NCI-H69 (cell line): ENCODE results near the gene GLIS2.
A peak's percentile ranks its signal among the peaks of the same experiment; 100 is the strongest.

Experiments
- DNase-seq: peaks from one replicate; lab custom pipeline; 2025; lab: John Stamatoyannopoulos, UW

The GLIS2 gene

DNA sequence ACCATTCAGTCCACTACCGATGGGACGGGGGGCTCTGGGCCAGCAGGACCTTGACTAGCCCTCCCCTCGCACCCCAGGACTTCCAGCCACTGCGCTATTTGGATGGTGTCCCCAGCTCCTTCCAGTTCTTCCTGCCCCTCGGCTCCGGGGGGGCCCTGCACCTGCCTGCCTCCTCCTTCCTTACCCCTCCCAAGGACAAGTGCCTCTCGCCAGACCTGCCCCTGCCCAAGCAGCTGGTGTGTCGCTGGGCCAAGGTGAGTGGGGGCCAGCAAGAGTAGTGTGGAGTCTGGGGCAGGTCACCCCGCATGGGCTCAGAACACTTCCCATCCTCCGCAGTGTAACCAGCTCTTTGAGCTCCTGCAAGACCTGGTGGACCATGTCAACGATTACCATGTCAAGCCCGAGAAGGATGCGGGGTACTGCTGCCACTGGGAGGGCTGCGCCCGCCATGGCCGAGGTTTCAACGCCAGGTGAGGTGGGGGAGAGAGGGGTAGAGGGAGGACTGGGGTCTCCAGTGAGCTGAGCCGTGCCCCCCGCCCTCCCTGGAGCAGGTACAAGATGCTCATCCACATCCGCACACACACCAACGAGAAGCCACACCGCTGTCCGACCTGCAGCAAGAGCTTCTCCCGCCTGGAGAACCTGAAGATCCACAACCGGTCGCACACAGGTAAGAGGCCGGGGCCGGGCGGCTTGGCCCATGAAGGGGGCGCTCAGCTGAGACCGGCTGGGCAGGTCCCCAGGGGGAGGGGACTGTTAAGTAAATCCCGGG is 19.0 kb downstream of the GLIS2 start:
- no peak for DNase-seq

GRCh38 chr16:4336701-4337539 is 21.1 kb downstream of the GLIS2 start:
- DNase-seq, result no peak

- DNase-seq, result no peak
Observed at GRCh38 chr16:4337540-4338088, 21.7 kb downstream of the GLIS2 start.

GRCh38 chr16:4338125-4338582 is 22.3 kb downstream of the GLIS2 start:
- no peak for DNase-seq

DNA sequence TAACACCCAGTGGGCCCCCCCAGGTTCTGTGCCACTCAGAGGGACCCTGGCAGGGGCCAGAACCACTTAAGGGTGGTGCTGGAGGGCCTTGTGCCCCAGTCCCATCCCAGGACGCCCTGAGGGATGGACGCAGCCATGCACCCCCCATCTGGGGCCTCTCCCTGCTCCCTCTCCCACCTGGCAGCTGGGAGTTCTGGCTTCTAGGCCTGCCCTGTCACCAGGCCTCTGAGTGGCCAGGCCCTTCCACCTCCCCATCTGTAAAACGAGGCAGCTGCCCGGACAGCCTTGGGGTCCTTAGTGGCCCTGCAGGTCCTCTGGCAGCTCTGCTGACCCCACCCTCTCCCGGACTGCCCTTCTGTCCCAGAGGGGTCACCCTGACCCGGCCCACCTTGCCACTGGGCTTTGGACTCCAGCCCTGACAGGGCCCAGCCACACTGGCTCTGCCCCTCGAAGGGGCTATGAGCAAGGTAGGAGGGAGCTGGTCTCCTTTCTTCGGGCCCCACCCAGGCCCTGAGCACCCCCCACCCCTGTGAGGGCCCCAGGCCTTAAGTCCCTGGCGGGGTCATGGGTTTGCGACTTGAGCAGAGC is 22.9 kb downstream of the GLIS2 start:
- DNase-seq, result no peak

GRCh38 chr16:4339455-4339854 is 23.6 kb downstream of the GLIS2 start:
- no peak for DNase-seq

GRCh38 chr16:4339909-4340308 is 24.0 kb downstream of the GLIS2 start:
- DNase-seq, result peak; percentile 83

DNA sequence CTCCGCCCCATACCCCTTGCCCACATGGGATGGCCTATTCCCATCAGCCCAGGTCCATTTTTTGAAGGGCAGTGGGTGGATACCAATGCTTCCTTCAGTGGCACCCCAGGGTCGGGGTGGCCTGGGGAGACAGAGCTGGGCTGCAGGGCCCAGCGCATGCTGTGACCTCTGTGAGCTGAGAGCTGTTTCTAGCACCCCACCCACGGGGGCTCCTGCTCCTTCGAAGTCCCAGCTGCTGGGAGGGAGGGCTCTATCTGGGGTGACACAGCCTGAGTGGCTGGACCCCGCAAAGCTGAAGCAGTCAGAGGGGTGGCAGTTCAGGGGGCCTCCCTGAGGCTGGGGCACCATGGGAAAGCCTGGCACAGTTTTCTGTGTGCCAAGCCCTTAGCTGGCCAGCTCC is 24.6 kb downstream of the GLIS2 start:
- DNase-seq, result no peak

DNA sequence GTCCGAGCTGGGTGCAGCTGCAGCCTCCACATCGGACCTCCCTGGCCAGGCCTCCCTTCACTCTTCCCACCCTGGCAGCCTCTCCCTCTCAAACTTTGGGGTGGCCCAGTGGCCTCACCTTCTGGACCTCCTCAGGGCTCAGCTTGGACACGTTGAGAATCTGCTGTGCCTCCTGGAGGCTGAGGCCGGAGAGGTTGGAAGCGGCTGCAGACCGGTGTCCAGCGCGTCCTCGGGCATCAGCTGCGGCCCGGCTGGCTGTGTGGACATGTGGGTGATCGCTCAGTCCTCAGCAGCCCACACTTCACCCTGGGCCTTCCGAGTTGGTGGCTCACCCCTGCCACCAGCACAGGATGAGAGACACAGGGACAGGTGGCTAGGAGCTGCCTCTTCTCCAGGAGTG is 25.4 kb downstream of the GLIS2 start:
- DNase-seq, result no peak

DNA sequence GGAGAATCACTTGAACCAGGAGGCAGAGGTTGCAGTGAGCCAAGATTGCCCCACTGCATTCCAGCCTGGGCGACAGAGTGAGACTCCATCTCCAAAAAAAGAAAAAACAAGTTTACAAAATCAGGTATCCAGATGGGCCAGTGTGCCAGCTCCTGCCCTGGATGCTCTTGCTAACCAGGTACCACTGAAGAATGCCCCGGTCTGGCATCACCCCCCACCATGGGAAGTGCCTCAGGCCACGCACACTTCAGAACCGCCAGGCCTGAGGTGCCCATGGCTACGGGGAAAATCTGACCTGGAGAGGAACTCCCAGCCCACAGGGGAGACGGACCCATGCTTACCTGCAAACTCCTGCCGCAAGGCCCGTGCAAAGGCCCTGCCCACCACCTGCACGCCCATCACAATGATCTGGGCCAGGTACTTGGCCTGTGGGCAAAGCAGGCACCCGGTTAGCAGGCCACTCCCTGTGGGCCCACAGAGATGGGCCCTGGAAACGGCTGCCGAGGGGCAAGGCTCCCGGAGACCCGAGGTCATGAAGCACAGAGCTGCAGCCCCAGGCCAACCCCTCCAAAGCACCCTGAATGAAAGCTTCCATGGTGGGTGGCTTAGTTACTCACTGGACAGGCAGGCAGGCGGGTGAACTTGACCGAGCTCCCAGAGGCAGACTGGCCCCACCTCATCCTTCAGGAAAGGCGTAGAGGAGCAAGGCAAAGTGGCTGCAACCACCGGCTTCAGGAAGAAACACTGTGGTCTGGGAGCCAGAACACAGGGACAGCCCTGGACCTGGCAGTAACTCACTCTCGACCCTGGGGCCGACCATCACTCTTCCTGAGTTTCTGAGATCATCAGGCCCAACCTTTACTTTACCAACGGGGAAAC is 27.2 kb downstream of the GLIS2 start:
- DNase-seq, result no peak

DNA sequence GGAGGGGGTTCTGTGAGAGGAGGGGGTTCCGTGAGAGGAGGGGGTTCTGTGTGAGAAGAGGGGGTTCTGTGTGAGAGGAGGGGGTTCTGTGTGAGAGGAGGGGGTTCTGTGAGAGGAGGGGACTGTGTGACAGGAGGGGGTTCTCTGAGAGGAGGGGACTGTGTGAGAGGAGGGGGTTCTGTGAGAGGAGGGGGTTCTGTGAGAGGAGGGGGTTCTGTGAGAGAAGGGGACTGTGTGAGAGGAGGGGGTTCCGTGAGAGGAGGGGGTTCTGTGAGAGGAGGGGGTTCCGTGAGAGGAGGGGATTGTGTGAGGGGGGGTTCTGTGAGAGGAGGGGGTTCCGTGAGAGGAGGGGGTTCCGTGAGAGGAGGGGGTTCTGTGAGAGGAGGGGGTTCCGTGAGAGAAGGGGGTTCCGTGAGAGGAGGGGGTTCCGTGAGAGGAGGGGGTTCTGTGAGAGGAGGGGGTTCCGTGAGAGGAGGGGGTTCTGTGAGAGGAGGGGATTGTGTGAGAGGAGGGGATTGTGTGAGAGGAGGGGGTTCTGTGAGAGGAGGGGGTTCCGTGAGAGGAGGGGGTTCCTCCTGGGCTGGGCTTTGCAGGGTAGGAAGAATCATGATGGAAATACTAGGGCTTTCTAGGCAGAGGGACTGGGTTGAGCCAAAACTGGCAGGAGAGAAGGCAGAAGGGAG is 28.6 kb downstream of the GLIS2 start:
- peak; percentile 43 for DNase-seq

- DNase-seq, result peak; percentile 89
Observed at GRCh38 chr16:4344983-4345835, 29.3 kb downstream of the GLIS2 start.

GRCh38 chr16:4345836-4346781 is 30.2 kb downstream of the GLIS2 start:
- peak; percentile 85 for DNase-seq

DNA sequence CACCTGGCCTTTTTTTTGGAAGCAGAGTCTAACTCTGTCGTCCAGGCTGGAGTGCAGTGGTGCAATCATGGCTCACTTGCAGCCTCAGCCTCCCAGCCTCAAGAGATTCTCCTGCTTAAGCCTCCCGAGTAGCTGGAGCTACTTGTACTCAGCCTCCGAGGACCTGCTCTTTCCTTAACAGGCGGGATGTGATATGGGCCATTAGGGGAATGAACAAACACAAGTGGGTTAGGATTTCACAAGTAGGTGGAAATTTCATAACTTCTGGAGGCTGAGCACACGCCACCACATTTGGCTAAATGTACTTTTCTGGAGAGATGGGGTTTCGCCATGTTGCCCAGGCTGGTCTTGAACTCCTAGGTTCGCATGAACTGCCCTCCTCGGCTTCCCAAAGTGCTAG is 31.1 kb downstream of the GLIS2 start:
- DNase-seq, result no peak

DNA sequence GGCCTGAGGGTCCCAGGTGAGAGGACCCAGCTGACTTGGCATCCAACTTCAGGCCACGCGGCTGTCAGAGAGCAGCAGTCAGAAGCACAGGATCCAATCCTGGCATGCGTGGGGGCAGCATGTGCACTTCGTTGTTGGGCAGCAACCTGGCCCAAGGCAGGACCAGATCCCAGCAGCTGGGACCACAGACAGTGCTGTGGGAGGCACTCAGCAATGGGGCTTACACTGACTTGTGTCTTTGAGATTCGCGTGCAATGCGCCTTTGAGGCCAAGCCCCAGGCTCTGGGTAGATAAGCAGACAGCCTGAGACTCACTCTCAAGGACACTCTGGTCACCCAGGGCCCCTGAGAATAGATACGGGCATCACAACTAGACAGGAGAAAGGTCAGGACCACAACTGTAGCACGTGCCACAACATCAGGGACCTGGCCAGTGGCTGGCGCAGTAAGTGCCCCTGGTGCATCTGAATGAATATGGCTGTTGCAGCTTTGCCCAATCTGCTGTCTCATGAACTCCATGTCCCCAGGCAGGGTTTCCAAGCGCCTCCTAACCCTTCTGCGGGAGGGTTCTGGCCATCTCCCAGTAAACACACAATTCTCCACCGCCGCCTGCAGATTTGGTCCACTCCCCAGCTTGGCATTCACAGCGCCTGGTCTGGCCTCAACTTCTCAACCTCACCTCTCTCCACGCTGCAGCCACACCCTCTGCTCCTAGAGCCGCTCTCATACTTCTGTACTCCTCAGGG is 32.1 kb downstream of the GLIS2 start:
- DNase-seq, result no peak

- no peak for DNase-seq
Observed at GRCh38 chr16:4349332-4349731, 33.5 kb downstream of the GLIS2 start.

DNA sequence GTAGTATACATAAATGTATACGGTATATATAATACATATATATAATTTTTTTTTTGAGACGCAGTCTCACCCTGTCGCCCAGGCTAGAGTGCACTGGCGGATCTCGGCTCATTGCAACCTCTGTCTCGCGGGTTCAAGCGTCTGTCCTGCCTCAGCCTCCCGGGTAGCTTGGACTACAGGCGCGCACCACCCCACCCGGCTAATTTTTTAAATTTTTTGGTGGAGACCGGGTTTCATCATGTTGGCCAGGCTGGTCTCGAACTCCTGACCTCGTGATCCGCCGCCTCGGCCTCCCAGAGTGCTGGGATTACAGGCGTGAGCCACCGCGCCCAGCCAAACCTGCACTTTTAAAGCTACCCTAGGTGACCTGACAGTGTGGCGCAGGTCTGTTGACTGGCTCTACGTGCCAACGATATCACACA is 34.5 kb downstream of the GLIS2 start:
- DNase-seq, result no peak
